Ovary (tissue), 3 donors: ENCODE results near the gene AOX1.

ENCODE experiments used
- CTCF ChIP-seq, 3 donors: fragments of 450-650 bp in 2 of 3; fragments of 200-600 bp in 1 of 3; IDR thresholded peaks; one replicate each; pipeline versions ENCODE4 v1.5.1 to v1.8.0; 2016 to 2022; ENCODE audit warnings: antibody characterized with exemption in 3 of 3, mild to moderate bottlenecking in 1 of 3
- EP300 ChIP-seq: sonication (generic); formaldehyde crosslinking; IDR thresholded peaks from one replicate; pipeline ENCODE4 v1.6.1; 2017; ENCODE audit warnings: antibody characterized with exemption
- POLR2A ChIP-seq: fragments of 450-650 bp; IDR thresholded peaks from one replicate; pipeline ENCODE4 v1.6.1; 2017; ENCODE audit warnings: antibody characterized with exemption, mild to moderate bottlenecking, moderate library complexity
- donor health status: DM: no; HTN: no; CAD: no.

GRCh38 chr2:200695601-200696000 lies 109.8 kb downstream of the AOX1 start:
- TF ChIP-seq CTCF (IDR thresholded peaks at IDR 0.05) (no peak), POLR2A (no peak), EP300 (no peak)
